HG03175 (cell line): ENCODE measurements around the gene CAVIN1.
"Not testable (repeated sequence)": the region's sequence is repeated elsewhere in the genome, so short reads cannot be mapped to it uniquely, and the experiment has no call there.

Source experiments
- ATAC-seq: cut with Tn5 transposase; IDR thresholded peaks from one replicate; pipeline ENCODE4 v1.9.1; 2021; ENCODE audit warnings: mild to moderate bottlenecking, moderate library complexity; ENCODE audit not compliant: unreplicated experiment

Gene CAVIN1

DNA sequence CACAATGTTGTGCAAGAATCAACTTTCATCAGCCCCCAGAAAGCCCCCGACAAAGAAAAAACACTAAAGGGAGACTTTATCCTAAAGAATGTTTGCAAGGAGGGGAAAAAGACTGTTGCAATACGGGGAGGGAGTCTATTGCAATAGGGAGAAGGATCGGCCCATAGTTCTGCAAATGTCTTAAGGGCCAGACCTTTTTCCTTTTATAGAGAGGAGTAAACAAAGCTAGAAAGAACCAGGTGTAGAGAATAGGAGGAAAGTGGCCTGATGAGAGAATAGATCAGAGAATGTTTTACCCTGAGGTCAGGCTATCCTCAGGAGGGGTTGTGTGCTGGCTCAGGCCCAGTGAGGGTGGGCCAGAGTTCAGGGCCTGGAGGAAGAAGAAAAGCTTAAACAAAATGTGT is 8.7 kb upstream of the CAVIN1 start:
- no peak for ATAC-seq

GRCh38 chr17:42429726-42430447 is 6.8 kb upstream of the CAVIN1 start:
- ATAC-seq = no peak

GRCh38 chr17:42428141-42428944 is 5.3 kb upstream of the CAVIN1 start:
- no peak for ATAC-seq

DNA sequence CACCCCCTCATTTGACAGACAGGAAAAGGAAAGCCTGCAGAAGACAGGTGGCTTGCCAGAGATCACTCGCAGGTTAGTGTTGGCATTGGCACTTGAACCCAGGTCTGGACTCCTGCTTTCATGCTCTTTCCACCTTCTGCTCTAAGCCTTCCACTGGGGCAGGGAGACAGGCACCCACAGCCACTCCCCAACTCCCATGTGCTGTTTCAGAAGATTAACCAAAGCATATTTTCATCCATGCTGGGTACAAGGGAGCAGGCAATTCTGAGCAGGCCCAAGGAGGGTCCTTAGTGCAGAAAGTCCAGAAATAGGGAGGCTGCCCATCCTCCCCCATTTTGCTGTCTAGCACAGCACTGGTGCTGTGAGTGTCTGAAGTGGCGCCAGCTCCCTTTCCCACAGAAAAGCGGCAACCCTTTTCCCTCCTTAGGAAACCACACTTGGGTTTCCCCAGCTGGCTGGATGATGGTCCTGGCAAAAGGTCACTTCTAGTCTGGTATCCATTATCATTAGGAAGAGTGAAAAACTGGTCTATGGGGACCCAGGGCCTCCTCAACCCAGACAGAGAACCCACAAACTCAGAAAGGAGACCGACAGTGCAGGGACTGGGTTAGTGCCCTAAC is 2.0 kb upstream of the CAVIN1 start:
- ATAC-seq = no peak

- no peak for ATAC-seq
Observed at GRCh38 chr17:42423766-42424165, 710 bp upstream of the CAVIN1 start.

DNA sequence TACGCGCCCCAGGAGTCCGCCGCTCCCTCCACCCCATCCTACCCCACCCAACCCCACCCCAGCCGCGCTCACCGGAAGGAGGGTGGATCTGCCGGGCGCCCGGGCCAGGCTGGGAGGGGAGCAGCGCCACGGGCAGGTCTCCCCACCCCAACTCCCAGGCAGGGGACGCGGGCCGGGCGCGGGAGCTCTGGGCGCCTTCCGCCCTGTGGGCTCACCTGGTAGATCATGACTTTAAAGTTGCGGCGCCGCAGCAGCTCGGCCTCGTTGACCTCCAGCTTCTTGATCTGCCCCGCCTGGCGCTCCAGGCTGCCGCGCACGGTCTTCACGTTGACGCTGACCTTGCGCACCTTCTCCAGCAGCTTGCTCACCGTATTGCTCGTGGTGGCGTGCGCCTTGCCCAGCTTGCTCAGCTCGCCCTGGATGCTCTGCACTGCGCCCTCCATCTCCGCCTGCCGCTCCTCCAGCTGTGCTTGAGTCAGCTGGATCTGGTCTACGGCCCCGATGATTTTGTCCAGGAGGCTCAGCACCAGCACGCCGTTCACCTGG is 571 bp downstream of the CAVIN1 start:
- ATAC-seq = no peak

GRCh38 chr17:42421507-42422338 is 1.3 kb downstream of the CAVIN1 start:
- ATAC-seq = no peak

DNA sequence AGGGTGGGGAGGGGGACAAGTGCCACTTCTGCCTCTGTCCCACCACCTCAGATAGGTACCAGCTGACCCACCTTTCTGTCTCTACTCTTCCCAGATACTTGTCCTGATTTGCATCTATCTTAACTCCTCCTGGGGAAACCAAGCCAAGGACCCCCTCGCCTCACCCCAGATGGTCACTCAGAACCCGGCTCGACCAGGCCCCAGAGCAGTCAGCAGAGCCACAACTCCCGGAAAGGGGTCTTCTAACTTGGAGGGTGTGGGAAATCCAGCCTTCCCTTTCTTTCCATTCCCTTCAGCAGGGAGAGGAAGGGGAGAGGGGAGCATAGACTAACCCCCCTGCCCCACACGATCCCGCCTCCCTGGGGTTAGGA is 1.9 kb downstream of the CAVIN1 start:
- ATAC-seq = no peak

DNA sequence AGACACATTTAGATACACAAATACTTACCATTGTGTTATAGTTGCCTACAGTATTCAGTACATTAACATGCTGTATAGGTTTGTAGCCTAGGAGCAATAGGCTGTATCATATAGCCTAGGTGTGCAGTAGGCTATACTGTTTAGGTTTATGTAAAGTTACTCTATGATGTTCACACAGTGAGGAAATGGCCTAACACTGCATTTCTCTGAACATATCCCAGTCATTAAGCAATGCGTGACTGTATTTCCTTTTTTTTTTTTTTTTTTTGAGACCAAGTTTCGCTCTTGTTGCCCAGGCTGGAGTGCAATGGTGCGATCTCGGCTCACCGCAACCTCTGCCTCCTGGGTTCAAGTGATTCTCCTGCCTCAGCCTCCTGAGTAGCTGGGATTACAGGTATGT is 5.1 kb downstream of the CAVIN1 start:
- not testable (repeated sequence) for ATAC-seq

- ATAC-seq = no peak
Observed at GRCh38 chr17:42414704-42415409, 8.2 kb downstream of the CAVIN1 start.

- ATAC-seq = no peak
Observed at GRCh38 chr17:42413464-42414040, 9.5 kb downstream of the CAVIN1 start.

DNA sequence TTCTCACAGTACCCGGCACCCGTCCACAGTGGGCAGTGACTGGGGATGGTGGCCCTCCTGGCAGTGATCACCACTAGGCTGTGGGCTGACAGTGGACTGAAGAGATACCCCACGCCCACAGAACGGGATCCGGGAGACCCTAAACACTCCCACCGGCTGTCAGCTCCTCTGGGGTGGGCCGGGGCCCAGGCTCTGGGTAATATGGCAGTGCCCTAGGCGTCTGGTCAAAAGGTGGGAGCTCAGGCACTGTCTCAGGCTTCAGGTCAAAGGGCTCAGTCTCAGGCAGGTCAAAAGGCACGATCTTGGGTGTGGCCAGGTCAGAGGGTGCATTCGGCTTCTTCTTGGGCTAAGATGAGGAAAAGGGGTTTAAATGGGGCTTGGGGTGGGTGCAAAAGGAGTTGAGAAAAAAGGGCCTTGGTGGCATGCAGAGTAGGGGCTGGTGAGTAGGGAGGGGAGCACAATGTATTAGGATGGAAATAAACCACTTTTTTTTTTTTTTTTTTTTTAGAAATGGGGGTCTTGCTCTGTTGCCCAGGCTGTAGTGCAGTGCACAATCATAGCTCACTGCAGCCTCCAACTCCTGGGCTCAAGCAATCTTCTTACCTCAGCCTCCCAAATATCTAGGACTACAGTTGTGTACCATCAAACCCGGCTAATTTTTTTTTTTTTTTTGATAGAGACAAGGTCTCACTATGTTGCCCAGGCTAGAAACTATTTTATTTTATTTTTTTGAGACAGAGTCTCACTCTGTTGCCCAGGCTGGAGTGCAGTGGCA is 11.0 kb downstream of the CAVIN1 start:
- ATAC-seq = no peak

GRCh38 chr17:42411361-42411760 is 11.7 kb downstream of the CAVIN1 start:
- ATAC-seq = no peak

DNA sequence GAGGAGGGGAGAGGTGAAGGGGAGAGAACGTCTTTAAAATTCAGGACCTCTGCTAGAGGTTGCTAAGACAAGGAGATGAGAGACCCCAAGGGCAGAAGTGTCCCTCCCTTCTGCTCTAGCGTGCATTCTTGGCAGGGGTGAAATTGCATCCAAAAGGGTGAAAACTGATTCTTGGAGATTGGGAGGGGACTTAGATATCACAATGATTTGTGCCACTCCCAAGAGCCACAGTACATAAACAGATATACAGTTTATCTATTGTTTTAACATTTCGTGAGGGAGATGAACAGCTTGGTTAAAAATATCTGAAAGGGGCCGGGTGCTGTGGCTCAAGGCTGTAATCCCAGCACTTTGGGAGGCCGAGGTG is 12.8 kb downstream of the CAVIN1 start:
- ATAC-seq = no peak

- no peak for ATAC-seq
Observed at GRCh38 chr17:42409523-42410318, 13.3 kb downstream of the CAVIN1 start.

GRCh38 chr17:42408061-42408460 is 15.0 kb downstream of the CAVIN1 start:
- no peak for ATAC-seq

DNA sequence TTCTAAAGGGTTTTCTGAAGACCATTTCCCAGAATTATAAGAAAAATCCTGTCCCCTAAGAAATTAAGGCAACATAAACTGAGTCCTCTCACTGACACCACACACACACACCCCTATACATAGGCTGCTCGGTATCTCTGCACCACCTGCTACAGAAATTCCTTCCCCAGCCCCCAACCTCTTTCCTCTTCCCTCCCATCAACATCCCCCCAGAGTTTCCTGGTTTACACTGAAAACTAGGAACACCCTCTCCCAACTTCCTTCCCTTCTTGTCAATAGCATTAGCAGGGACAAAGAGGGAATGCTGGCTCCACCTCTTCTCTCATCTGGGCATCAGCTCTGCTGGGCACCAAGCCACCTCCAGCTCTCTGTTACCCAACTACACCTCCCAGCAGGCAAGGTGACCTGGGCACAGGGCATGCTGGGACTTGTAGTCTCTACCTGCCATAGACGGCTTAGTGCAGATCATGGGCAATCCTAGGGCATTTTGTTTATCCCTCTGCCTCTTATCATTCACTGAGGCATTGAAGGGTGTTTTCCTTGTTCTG is 15.7 kb downstream of the CAVIN1 start:
- peak; percentile 62 for ATAC-seq
